Uterus (tissue), 4 donors: ENCODE results near the gene TLE3. TPM values are rescaled to one million over a fixed set of nuclear protein-coding genes. Genes with fewer than 3 reads are reported as not detected.

Source experiments
- DNase-seq, 2 donors: peaks; one replicate each; pipeline ENCODE4 v3.0.0-alpha.2; 2019 to 2020
- H3K27ac ChIP-seq, 2 donors: fragments of 200-600 bp; sonication (generic); 1 replicate in 1 of 2; 2 replicates in 1 of 2; pipeline ENCODE4 v1.5.1; 2016 to 2018
- H3K27me3 ChIP-seq, 2 donors: fragments of 200-600 bp; sonication (generic); one replicate each; pipeline ENCODE4 v1.5.1; 2018 to 2019; ENCODE audit warnings: control low read depth in 1 of 2
- H3K36me3 ChIP-seq, 2 donors: fragments of 200-600 bp; sonication (generic); one replicate each; pipeline ENCODE4 v1.5.1; 2019; ENCODE audit warnings: control low read depth in 1 of 2
- H3K4me1 ChIP-seq, 2 donors: fragments of 200-600 bp; sonication (generic); one replicate each; pipeline ENCODE4 v1.5.1; 2018 to 2019; ENCODE audit warnings: control low read depth in 1 of 2
- H3K4me3 ChIP-seq, 2 donors: fragments of 200-600 bp; sonication (generic); 1 replicate in 1 of 2; 2 replicates in 1 of 2; pipeline ENCODE4 v1.5.1; 2018 to 2019; ENCODE audit warnings: mild to moderate bottlenecking in 1 of 2
- H3K9me3 ChIP-seq, 2 donors: fragments of 200-600 bp; sonication (generic); one replicate each; pipeline ENCODE4 v1.5.1; 2019; ENCODE audit warnings: control low read depth in 1 of 2
- CTCF ChIP-seq, 4 experiments: fragments of 200-600 bp in 2 of 4; fragments of 450-650 bp in 2 of 4; sonication (generic) in 2 of 4; IDR thresholded peaks; one replicate each; pipeline ENCODE4 v1.5.1; 2016 to 2019; ENCODE audit warnings: antibody characterized with exemption in 4 of 4, mild to moderate bottlenecking in 2 of 4, moderate library complexity in 1 of 4
- POLR2A ChIP-seq, 2 donors: fragments of 450-650 bp; IDR thresholded peaks; one replicate each; pipeline ENCODE4 v1.6.1; 2016; ENCODE audit warnings: antibody characterized with exemption in 2 of 2, mild to moderate bottlenecking in 1 of 2, moderate library complexity in 1 of 2
- intact Hi-C: fragments of 100-400 bp; cut with DNase I; formaldehyde crosslinking; loops from one replicate; pipeline ENCODE4 v1.15.1; 2023; ENCODE audit warnings: low total_unique reads
- total RNA-seq, 4 donors: library from RNA; depleted of rRNA in 3 of 4; stranded (reverse); fragments of >200 nt in 3 of 4; gene quantifications; one replicate each; pipeline versions ENCODE4 v1.1.0 to v1.2.4, GENCODE V29; 2014 to 2023
- donor health status: DM: yes; HTN: yes; CAD: no.

TLE3 gene
- total RNA-seq, result 100 to 1,000 TPM in 1 of 4 donors, 10 to 100 TPM in 2, 1 to 10 TPM in 1; 7.4 to 244 (median 49.4) TPM

DNA sequence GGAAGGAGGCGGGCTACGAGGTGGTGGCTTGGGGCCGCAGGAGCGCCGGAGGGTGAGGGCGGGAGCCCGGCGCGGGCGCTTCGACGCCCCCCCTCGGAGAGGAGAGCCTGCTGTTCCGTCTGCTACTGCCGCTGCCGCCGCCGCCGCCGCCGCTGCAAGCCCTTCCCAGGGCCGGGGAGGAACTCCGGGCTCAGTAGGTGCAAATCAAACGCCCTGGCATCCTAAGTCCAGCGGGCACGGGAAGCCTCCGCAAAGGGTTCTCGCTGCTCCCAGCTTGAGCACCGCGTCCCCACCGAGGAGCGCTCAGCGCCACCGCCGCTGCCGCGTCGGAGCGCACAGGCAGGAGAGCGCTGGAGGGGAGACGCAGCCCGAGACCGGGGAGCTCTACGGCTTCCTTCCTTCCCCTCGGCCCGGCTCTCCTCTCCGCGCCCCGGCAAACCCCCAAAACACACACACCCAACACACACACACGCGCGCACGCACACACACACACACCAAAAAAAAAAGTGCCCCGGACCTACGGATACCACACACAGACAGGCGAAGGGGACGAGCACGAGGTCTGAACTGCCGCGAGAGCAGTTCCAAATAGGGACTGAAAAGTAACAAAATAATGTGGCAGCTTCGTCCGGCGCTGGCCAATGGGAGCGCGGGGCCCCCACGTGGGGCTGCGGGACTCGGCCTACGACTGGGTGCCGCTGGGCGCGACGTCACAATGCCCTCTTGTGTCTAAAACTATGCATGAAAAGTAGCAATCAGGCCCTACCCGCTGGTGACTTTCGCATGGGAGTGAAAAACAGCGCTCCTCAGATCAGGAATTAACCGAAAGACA lies at the start of gene TLE3:
Gene TLE3 (minus strand): TSS at position 597 of the 832 bp plus-strand sequence. CDS start 1,119 bp downstream, outside the sequence.
- H3K27ac ChIP-seq, result peak within 1 kb of the TSS; percentile 94 to 99
- H3K4me1 ChIP-seq, result peaks cover 0 to 9% of the 10 kb centered on the region in 2 donors
- H3K36me3 ChIP-seq, result no peaks in the 10 kb centered on the region
- no peaks in the 10 kb centered on the region for H3K27me3 ChIP-seq
- intact Hi-C loops, result loop anchor here (10.0 kb wide), 1 partner anchor 367 kb away; no protein-coding TSS in a partner anchor
- TF ChIP-seq CTCF (IDR thresholded peaks at IDR 0.05), result peak in 3 of 4 experiments; percentile 18 to 42 (median 41)
- TF ChIP-seq POLR2A (IDR thresholded peaks at IDR 0.05), result peak; percentile 94 to 97
- peak; percentile 98 to 99 for DNase-seq
- peak within 1 kb of the TSS; percentile 68 to 76 for H3K4me3 ChIP-seq
- H3K9me3 ChIP-seq, result no peaks in the 10 kb centered on the region

DNA sequence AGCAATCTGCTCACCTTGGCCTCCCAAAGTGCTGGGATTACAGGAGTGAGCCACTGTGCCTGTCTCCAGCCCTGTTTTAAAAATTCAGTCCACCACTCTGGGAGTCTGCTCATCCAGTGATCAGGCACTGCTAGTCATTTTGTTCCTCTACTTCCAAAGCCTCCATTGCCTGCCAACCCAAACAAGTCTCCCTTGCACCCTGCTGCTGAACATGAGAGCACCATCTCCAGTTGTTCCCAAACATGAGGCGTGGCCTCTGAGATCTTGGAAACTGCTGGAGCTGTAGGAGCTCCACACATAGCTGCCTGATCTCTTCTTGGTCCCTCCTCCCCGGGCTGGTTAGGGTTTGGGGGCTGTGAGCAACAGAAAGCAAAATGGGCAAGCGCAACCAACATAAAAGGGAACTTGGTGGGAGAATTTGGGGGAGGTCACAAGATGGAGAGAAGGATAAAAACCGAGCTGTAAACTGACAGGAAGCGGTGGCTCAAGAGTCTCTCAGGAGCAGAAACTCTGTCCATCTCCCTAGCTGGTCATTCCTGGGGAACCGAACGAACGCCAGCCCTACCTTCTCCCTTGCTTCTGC lies 49.6 kb upstream of the TLE3 start:
- Histone ChIP-seq H3K36me3 (no peaks in the 10 kb centered on the region), H3K4me3 (no peak overlapping the region), H3K9me3 (no peaks in the 10 kb centered on the region), H3K4me1 (no peaks in the 10 kb centered on the region), H3K27me3 (no peaks in the 10 kb centered on the region), H3K27ac (no peak overlapping the region)
- no peak for DNase-seq
- no peak for TF ChIP-seq POLR2A (IDR thresholded peaks at IDR 0.05)
- no peak for TF ChIP-seq CTCF (IDR thresholded peaks at IDR 0.05)
- intact Hi-C loops, result no loop called here

DNA sequence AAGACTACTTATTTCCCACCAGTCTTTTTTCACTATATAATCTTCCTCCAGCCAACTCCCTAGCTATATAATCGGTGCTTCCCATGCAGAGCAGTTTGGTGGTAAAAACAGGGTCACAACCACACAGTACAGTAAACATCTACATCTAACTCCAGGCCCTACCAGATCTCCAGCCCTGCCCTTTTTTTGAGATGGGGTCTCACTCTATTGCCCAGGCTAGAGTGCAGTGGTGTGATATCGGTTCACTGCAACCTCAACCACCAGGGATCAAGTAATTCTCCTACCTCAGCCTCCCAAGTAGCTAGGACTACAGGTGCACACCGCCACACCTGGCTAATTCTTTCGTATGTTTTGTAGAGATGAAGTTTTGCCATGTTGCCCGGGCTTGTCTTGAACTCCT lies 49.1 kb upstream of the TLE3 start:
- TF ChIP-seq CTCF (IDR thresholded peaks at IDR 0.05) (no peak), POLR2A (IDR thresholded peaks at IDR 0.05) (no peak)
- intact Hi-C loops, result no loop called here
- Histone ChIP-seq H3K27ac (no peak overlapping the region), H3K27me3 (no peaks in the 10 kb centered on the region), H3K4me1 (no peaks in the 10 kb centered on the region), H3K4me3 (no peak overlapping the region), H3K9me3 (no peaks in the 10 kb centered on the region), H3K36me3 (no peaks in the 10 kb centered on the region)
- no peak for DNase-seq

- Histone ChIP-seq H3K9me3 (no peaks in the 10 kb centered on the region), H3K4me1 (peaks cover 0 to 3% of the 10 kb centered on the region in 2 donors), H3K36me3 (no peaks in the 10 kb centered on the region), H3K4me3 (no peak overlapping the region), H3K27me3 (no peaks in the 10 kb centered on the region), H3K27ac (no peak overlapping the region)
- intact Hi-C loops, result no loop called here
- TF ChIP-seq POLR2A (IDR thresholded peaks at IDR 0.05), result no peak
- no peak for TF ChIP-seq CTCF (IDR thresholded peaks at IDR 0.05)
- no peak for DNase-seq
These were observed 48.4 kb upstream of the TLE3 start for GRCh38 chr15:70146162-70146561.

- no peak overlapping the region for H3K27ac ChIP-seq
- H3K36me3 ChIP-seq, result no peaks in the 10 kb centered on the region
- H3K9me3 ChIP-seq, result no peaks in the 10 kb centered on the region
- no peak for TF ChIP-seq CTCF (IDR thresholded peaks at IDR 0.05)
- intact Hi-C loops, result no loop called here
- no peaks in the 10 kb centered on the region for H3K27me3 ChIP-seq
- H3K4me3 ChIP-seq, result no peak overlapping the region
- no peak for DNase-seq
- H3K4me1 ChIP-seq, result peaks cover 0 to 3% of the 10 kb centered on the region in 2 donors
These were observed 47.5 kb upstream of the TLE3 start for GRCh38 chr15:70145261-70145660.
